Heart left ventricle (tissue), 13 donors: ENCODE results near the gene TBC1D19.

Experiments used
- CTCF ChIP-seq, 12 donors: fragments of 200-600 bp; sonication (generic) in 4 of 12; IDR thresholded peaks; one replicate each; pipeline versions ENCODE4 v1.5.0 to v1.8.0; 2018 to 2022; ENCODE audit warnings: antibody characterized with exemption in 12 of 12, mild to moderate bottlenecking in 5 of 12
- POLR2A ChIP-seq, 2 donors: fragments of 450-650 bp; IDR thresholded peaks; one replicate each; pipeline ENCODE4 v1.6.1; 2017; ENCODE audit warnings: antibody characterized with exemption in 2 of 2, mild to moderate bottlenecking in 2 of 2, moderate library complexity in 2 of 2
- donor health status: ischemic (EF 13 %, LVEDD 7.1; RV severe dilation, severe dysfunction).
- donor health status: DM: no; HTN: yes; CAD: no.
- donor health status: DM: no; HTN: no; CAD: no.
- donor health status: ischemic (EF 25% LVEDD 6.9; RV normal size, moderate dysfunction).
- donor health status: ischemic (EF 25% LVEDD 5.7; RV mildly dilated, moderate dysfunction).
- donor health status: ischemic (EF 35%, LVEDD 5.7; RV mildly dilated, moderate dysfunction).
- donor health status: nonischemic (EF 11% LVEDD 7.7; RV severe dilation, severe dysfunction).
- donor health status: DM: yes; HTN: yes; CAD: no.
- donor health status: PGD.
- donor health status: ischemic (EF 29% LVEDD 5.4; RV normal size, mild dysfunction).
- donor health status: nonischemic (EF 23%, LVEDD 6.1; RV moderate dilation, normal function).

GRCh38 chr4:26634237-26634636 is 50.4 kb downstream of the TBC1D19 start:
- TF ChIP-seq POLR2A (IDR thresholded peaks at IDR 0.05) (no peak), CTCF (IDR thresholded peaks at IDR 0.05) (no peak)
